ENCODE measurements around the gene STK32C.

DNA sequence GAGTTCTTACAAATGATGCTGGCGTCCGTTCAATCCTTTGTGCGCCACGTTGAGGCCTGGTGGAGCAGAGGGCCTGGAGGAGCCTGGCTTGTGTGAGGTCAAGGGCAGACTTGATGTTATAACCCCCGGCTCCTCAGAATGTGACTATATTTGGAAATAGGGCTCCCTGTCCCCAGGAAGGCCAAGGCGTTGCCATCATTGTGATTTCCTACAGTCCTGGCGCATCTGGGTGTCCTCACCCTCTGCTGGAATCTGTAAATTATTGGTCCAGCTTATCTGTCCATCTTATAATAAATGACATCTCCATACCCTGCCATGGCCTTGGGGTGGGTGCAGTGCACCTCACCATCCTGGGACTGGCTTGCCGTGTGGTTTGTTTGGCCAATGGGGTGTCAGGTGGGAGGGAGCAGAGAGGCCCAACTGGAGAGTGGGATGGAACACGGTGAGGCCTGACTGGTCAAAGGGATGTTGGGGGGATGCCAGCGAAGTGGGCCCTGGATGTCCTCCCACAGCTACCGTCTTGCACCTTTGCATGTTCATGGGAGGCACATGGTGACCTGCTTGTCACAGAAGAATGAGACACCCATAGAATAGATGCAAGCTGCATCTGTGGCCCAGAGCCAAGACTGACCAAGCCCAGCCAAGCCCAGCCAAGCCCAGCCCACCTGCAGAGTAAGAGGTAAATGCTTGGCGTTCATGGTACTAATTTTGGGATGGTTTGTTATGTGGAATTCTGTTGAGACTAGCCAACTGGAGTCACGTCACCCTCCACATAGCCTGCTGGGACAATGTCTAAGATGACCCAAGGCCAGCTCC lies 13.1 kb upstream of the STK32C start:
- TF ChIP-seq POLR2AphosphoS5 (IDR thresholded peaks at IDR 0.05; ENCODE audit: borderline replicate concordance, low read depth, low read length) (no peak), EZH2 (IDR thresholded peaks at IDR 0.05) (no peak), FOXP2 (optimal IDR thresholded peaks at IDR 0.05; ENCODE audit: control extremely low read depth, extremely low read length, insufficient read depth) (no peak)

Data from SK-N-MC (cell line).